PC-9 (cell line): ENCODE data around the gene FNIP2.

Experiments
- CTCF ChIP-seq: fragments of 200-600 bp; sonication (generic); conservative IDR thresholded peaks from 2 replicates; pipeline ENCODE4 v1.6.1; 2017; ENCODE audit warnings: mixed run types, antibody characterized with exemption, mild to moderate bottlenecking, moderate library complexity
- EZH2 ChIP-seq: fragments of 200-600 bp; sonication (generic); IDR thresholded peaks from 2 replicates; pipeline ENCODE4 v1.8.0; 2017; ENCODE audit warnings: antibody characterized with exemption, low read depth

- TF ChIP-seq EZH2 (no peak), CTCF (no peak)
These were observed 42.2 kb upstream of the FNIP2 start for GRCh38 chr4:158726633-158727032.
